Gastrocnemius medialis (tissue), 4 donors: ENCODE measurements around the gene GABBR1. TPM values are rescaled to one million over a fixed set of nuclear protein-coding genes. Genes with fewer than 3 reads are reported as not detected.

Experiments
- ATAC-seq, 2 donors: fragments of 150-250 bp; one replicate each; pipeline ENCODE4 v1.9.1; 2016
- DNase-seq, 2 donors: peaks; one replicate each; pipeline ENCODE4 v3.0.0-alpha.2; 2019
- H3K27ac ChIP-seq, 4 donors: fragments of 200-600 bp; sonication (generic); 1 replicate in 1 of 4; 2 replicates in 3 of 4; pipeline ENCODE4 v1.5.1; 2016 to 2018; ENCODE audit warnings: mild to moderate bottlenecking in 2 of 4, moderate library complexity in 1 of 4
- H3K27me3 ChIP-seq, 3 donors: fragments of 200-600 bp; sonication (generic) in 2 of 3; 1 replicate in 1 of 3; 2 replicates in 2 of 3; pipeline versions ENCODE4 v1.5.1 to v1.6.0; 2016 to 2019; ENCODE audit warnings: mild to moderate bottlenecking in 1 of 3, moderate library complexity in 1 of 3
- H3K36me3 ChIP-seq, 2 donors: fragments of 200-600 bp; sonication (generic) in 1 of 2; one replicate each; pipeline ENCODE4 v1.5.1; 2017 to 2018
- H3K4me1 ChIP-seq, 2 donors: fragments of 200-600 bp; sonication (generic) in 1 of 2; one replicate each; pipeline ENCODE4 v1.5.1; 2016 to 2017; ENCODE audit warnings: mild to moderate bottlenecking in 2 of 2
- H3K4me3 ChIP-seq, 4 donors: fragments of 200-600 bp; sonication (generic) in 3 of 4; 1 replicate in 1 of 4; 2 replicates in 3 of 4; pipeline ENCODE4 v1.5.1; 2016 to 2019; ENCODE audit warnings: mild to moderate bottlenecking in 2 of 4
- H3K9me3 ChIP-seq, 3 donors: fragments of 200-600 bp; sonication (generic) in 2 of 3; 1 replicate in 1 of 3; 2 replicates in 2 of 3; pipeline ENCODE4 v1.5.1; 2016 to 2019
- CTCF ChIP-seq, 5 experiments: fragments of 450-650 bp in 3 of 5; fragments of 200-600 bp in 2 of 5; sonication (generic) in 2 of 5; IDR thresholded peaks in 4 of 5; conservative IDR thresholded peaks in 1 of 5; 1 replicate in 4 of 5; 2 replicates in 1 of 5; pipeline ENCODE4 v1.5.1; 2016 to 2019; ENCODE audit warnings: antibody characterized with exemption in 5 of 5, mild to moderate bottlenecking in 3 of 5, moderate library complexity in 3 of 5
- POLR2A ChIP-seq, 2 donors: fragments of 450-650 bp; IDR thresholded peaks; one replicate each; pipeline ENCODE4 v1.6.1; 2017; ENCODE audit warnings: antibody characterized with exemption in 2 of 2, mild to moderate bottlenecking in 2 of 2, moderate library complexity in 2 of 2
- in situ Hi-C, 4 donors: fragments of 200-750 bp; cut with MboI; loops; one replicate each; pipeline versions ENCODE4 v1.15.0 to v1.8.0; 2017; ENCODE audit warnings: low sequenced_read_pairs in 4 of 4
- intact Hi-C: fragments of 100-400 bp; cut with DNase I; formaldehyde crosslinking; loops from one replicate; pipeline ENCODE4 v1.15.1; 2023; ENCODE audit warnings: low total_unique reads
- total RNA-seq, 4 donors: library from RNA; depleted of rRNA; stranded (reverse); fragments of >200 nt; gene quantifications; one replicate each; pipeline versions ENCODE4 v1.1.0 to v1.2.3, GENCODE V29; 2016

GABBR1 gene
- total RNA-seq, 4 donors from 2014 or later, result 1.0 to 3.8 (median 3.1) TPM

- no peak for TF ChIP-seq POLR2A (IDR thresholded peaks at IDR 0.05)
- no peak for TF ChIP-seq CTCF (IDR thresholded peaks at IDR 0.05 in 4 of 5, conservative IDR thresholded peaks at IDR 0.05 in 1 of 5)
- no peaks in the 10 kb centered on the region for H3K36me3 ChIP-seq
- in situ Hi-C loops, result no loop called here
- ATAC-seq, result no peak
- H3K9me3 ChIP-seq, result no peaks in the 10 kb centered on the region
- no peak for DNase-seq
- no peak overlapping the region for H3K27ac ChIP-seq
- intact Hi-C loops, result no loop called here
- H3K4me3 ChIP-seq, result no peak overlapping the region
- H3K27me3 ChIP-seq, result peaks cover 0 to 6% (median 0%) of the 10 kb centered on the region in 3 donors
- no peaks in the 10 kb centered on the region for H3K4me1 ChIP-seq
Observed at GRCh38 chr6:29619578-29620160, 13.3 kb downstream of the GABBR1 start.

GRCh38 chr6:29617782-29618554, 15.0 kb downstream of the GABBR1 start:
- Histone ChIP-seq H3K27ac (no peak overlapping the region), H3K9me3 (no peaks in the 10 kb centered on the region), H3K27me3 (peaks cover 0 to 2% (median 0%) of the 10 kb centered on the region in 3 donors), H3K4me3 (no peak overlapping the region), H3K36me3 (peaks cover 0 to 4% of the 10 kb centered on the region in 2 donors), H3K4me1 (no peaks in the 10 kb centered on the region)
- no peak for ATAC-seq
- in situ Hi-C loops (no loop called here), intact Hi-C loops (no loop called here)
- TF ChIP-seq POLR2A (IDR thresholded peaks at IDR 0.05) (no peak), CTCF (IDR thresholded peaks at IDR 0.05 in 4 of 5, conservative IDR thresholded peaks at IDR 0.05 in 1 of 5) (no peak)
- no peak for DNase-seq

GRCh38 chr6:29611426-29611825, 21.6 kb downstream of the GABBR1 start:
- Histone ChIP-seq H3K4me3 (no peak overlapping the region), H3K4me1 (no peaks in the 10 kb centered on the region), H3K27me3 (no peaks in the 10 kb centered on the region), H3K9me3 (no peaks in the 10 kb centered on the region), H3K36me3 (peaks cover 0 to 8% of the 10 kb centered on the region in 2 donors), H3K27ac (no peak overlapping the region)
- in situ Hi-C loops, result no loop called here
- intact Hi-C loops, result no loop called here
- no peak for ATAC-seq
- TF ChIP-seq CTCF (IDR thresholded peaks at IDR 0.05 in 4 of 5, conservative IDR thresholded peaks at IDR 0.05 in 1 of 5) (no peak), POLR2A (IDR thresholded peaks at IDR 0.05) (no peak)
- DNase-seq, result no peak

GRCh38 chr6:29610540-29610939, 22.4 kb downstream of the GABBR1 start:
- H3K4me3 ChIP-seq, result no peak overlapping the region
- H3K27ac ChIP-seq, result no peak overlapping the region
- TF ChIP-seq CTCF (IDR thresholded peaks at IDR 0.05 in 4 of 5, conservative IDR thresholded peaks at IDR 0.05 in 1 of 5), result no peak
- no peak for TF ChIP-seq POLR2A (IDR thresholded peaks at IDR 0.05)
- in situ Hi-C loops (no loop called here), intact Hi-C loops (no loop called here)
- no peak for DNase-seq
- peaks cover 0 to 8% of the 10 kb centered on the region in 2 donors for H3K36me3 ChIP-seq
- no peaks in the 10 kb centered on the region for H3K4me1 ChIP-seq
- no peaks in the 10 kb centered on the region for H3K27me3 ChIP-seq
- H3K9me3 ChIP-seq, result no peaks in the 10 kb centered on the region
- ATAC-seq, result no peak
